GM21786 (cell line): ENCODE data around the gene PAN3.
"Not testable (repeated sequence)": the region's sequence is repeated elsewhere in the genome, so short reads cannot be mapped to it uniquely, and the experiment has no call there.

Experiments
- ATAC-seq: cut with Tn5 transposase; IDR thresholded peaks from one replicate; pipeline ENCODE4 v1.9.1; 2021; ENCODE audit not compliant: unreplicated experiment

The PAN3 gene

GRCh38 chr13:28131646-28132045 lies 6.7 kb upstream of the PAN3 start:
- ATAC-seq: no peak

GRCh38 chr13:28136916-28137315 lies 1.4 kb upstream of the PAN3 start:
- ATAC-seq: no peak

DNA sequence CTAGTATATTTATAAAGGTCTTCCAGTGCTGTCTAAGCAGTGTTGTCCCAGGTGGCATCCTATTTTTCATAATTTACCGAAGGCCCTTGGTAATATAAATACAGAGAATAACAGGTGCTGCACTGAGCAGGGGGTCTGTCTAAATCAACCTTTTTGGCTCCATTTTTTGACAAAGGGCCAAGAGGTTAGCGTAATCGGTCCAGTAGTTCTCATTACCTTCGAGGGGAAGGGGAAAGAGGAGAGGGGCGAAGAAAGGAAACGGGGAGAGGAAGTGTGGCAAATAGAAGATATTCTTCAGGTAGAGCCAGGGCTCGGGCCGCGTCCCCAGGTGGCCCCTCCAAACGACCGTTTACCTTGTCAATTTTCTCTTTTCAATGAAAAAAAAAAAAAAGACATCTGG lies 749 bp upstream of the PAN3 start:
- no peak for ATAC-seq

GRCh38 chr13:28138756-28139470 lies 568 bp downstream of the PAN3 start:
- ATAC-seq: peak; percentile 38

- ATAC-seq: no peak
These were observed 2.2 kb downstream of the PAN3 start for GRCh38 chr13:28140433-28141125.

DNA sequence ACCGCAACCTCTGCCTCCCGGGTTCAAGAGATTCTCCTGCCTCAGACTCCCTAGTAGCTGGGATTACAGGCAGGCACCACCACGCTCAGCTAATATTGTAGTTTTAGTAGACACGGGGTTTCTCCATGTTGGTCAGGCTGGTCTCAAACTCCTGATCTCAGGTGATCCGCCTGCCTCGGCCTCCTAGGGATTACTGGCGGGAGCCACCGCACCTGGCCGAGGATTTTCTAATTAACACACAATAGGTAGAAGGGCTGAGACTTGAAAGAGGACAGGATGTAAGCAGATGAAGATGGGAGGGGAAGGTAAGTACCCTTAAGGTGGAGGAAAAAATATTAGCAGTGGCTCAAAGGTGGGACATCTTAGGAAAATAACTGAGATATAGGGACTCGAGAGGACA lies 3.2 kb downstream of the PAN3 start:
- not testable (repeated sequence) for ATAC-seq

GRCh38 chr13:28145049-28145448 lies 6.7 kb downstream of the PAN3 start:
- no peak for ATAC-seq

GRCh38 chr13:28147495-28147894 lies 9.2 kb downstream of the PAN3 start:
- no peak for ATAC-seq

DNA sequence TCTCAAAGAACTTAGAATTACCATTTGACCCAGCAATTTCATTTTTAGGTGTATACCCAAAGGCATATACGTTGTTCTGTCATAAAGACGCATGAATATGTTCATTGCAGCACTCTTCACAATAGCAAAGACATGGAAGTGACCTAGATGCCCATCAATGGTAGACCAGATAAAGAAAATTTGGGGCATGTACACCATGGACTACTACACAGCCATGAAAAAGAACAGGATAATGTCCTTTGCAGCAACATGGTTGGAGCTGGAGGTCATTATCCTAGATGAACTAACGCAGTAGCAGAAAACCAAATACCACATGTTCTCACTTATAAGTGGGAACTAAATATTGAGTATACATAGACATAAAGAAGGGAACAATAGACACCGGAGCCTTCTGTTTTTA lies 20.7 kb downstream of the PAN3 start:
- no peak for ATAC-seq

DNA sequence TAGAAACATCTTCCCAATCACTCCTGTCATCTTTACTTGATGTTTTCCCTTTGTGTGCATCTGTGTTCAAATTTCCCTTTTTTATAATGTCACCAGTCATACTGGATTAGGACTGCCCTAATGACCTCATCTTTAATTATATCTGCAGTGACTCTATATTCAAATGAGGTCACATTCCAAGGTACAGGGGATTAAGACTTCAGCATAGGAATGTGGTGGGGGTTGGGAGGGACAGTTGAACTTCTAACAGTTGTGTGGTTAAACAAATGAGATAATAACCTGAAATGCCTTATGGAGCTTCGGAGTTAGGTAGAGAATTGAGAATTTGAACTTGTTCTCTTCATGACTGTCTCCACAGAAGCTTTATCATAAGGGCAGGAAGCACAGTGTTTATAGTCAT lies 23.0 kb downstream of the PAN3 start:
- ATAC-seq: no peak

DNA sequence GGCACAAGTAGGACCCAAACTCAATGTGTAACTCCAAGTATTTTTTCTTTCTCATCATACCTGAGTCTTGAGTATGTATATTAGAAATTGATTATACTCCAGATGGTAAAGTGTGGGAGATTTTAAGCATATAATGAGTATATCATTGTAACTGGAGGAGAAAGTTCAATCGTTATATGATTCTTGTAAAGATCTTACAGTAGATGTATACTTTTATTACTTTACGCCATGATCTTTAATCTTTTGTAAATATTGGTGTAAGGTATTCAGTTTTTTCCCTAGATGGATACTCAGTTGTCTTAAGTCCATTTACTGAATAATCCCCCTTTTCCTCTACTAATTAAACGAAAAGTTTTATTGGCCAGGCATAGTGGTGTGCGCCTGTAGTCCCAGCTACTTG lies 25.2 kb downstream of the PAN3 start:
- ATAC-seq: no peak

DNA sequence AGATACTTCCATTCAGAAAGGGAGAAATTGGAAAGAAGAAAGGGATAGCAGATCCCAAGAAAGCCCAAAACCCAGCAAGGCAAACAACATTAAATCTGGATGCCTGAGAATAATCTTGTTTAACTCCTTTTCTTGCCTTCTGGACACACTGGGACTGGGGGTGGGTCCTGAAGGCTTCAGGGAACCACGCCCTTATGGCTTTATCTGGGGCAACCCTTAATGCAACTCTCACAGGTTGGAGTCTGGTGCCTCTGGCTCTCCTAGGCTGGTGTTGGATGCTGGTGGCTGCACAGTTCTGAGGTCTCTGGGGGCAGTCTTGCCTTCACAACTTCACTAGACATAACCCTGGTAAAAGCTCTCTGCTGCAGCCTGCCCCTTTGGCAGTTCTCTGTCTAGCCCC lies 27.9 kb downstream of the PAN3 start:
- no peak for ATAC-seq

DNA sequence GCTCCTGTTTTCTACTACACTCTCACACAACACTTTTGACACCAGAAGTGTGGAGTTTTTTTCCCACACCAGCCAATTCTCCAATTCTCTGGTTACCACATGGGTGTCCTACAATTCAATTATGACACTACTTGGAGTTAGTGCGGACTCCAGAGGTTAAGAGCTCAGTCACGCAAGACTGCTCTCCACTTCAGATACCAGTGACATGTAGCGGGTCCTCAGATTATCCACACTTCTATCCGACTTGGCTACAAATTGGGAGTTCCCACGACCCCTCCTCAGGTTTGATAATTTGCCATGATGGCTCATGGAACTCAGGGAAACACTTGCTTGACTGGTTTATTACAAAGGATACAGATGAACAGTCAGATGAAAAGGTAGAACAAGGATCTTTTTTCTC lies 32.9 kb downstream of the PAN3 start:
- no peak for ATAC-seq

GRCh38 chr13:28172947-28173346 lies 34.6 kb downstream of the PAN3 start:
- ATAC-seq: no peak

GRCh38 chr13:28173793-28174192 lies 35.4 kb downstream of the PAN3 start:
- ATAC-seq: no peak

- ATAC-seq: no peak
These were observed 39.0 kb downstream of the PAN3 start for GRCh38 chr13:28177327-28177726.

GRCh38 chr13:28177877-28178276 lies 39.5 kb downstream of the PAN3 start:
- no peak for ATAC-seq

DNA sequence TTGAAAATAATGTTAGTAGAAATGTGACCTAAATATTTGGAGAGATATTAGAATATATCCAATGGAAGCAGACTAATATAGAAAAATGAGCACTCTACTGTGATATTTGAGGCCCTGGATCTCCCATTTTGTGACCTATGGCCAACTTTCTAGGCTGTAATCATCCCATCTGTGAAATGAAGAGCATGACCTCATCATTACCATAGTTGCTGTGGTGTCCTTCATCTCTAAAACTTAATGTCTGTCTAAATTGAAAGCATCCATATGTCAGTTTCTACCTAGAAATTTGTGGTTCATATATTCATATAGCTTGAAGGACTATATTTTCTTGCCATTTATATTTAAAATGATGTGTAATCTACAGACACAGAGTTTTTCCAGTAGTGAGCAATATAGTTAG lies 41.6 kb downstream of the PAN3 start:
- no peak for ATAC-seq

GRCh38 chr13:28181413-28181812 lies 43.1 kb downstream of the PAN3 start:
- no peak for ATAC-seq

GRCh38 chr13:28185256-28185655 lies 46.9 kb downstream of the PAN3 start:
- ATAC-seq: no peak

DNA sequence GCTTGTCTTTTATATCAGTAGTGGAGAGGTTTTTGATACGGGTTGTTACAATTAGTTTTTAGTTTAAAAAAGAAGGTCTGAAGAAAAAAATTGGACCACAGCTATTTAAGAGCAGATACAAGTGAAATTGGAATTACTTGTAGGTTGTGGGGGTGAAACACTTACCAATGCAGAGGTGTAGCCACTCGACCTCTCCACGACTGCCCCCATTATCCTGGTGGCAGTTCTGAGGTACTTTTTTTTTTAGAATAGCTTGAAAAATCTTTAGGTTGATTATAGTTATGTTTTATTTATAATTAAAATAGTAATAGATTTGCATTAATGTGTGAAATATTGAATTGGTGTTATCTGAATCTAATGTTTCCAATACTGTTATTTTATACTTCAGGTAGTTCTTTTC lies 60.7 kb downstream of the PAN3 start:
- ATAC-seq: no peak

DNA sequence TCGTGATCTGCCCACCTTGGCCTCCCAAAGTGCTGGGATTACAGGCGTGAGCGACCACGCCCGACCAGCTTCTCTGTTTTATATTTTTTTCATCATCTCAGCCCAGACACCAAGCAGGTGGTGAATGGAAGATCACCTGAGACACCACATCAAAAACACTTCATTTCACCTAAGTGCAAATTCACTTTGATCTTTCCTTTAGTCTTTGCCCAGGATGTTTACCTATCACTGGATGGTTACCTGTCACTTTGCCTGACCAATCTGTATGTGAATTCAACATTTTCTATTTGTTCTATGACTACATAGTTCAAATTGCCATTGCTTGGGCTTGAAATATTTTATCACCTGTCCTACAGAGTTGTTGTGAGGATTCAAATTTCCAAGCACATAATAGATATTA lies 65.7 kb downstream of the PAN3 start:
- ATAC-seq: no peak
